Fibroblast of villous mesenchyme (primary cell): ENCODE data around the gene TSPAN11. TPM values are rescaled to one million over a fixed set of nuclear protein-coding genes. Genes with fewer than 3 reads are reported as not detected.
"Not testable (repeated sequence)": the region's sequence is repeated elsewhere in the genome, so short reads cannot be mapped to it uniquely, and the experiment has no call there.

ENCODE experiments used
- DNase-seq: peaks from one replicate; pipeline ENCODE4 v3.0.0-alpha.2; 2010; ENCODE audit warnings: low read depth
- H3K4me3 ChIP-seq: 2 replicates; pipeline ENCODE4 v1.5.1; 2011; ENCODE audit warnings: low read depth, mild to moderate bottlenecking, low read length
- total RNA-seq: library from RNA; depleted of rRNA; stranded (reverse); fragments of >200 nt; gene quantifications from 2 replicates; pipeline ENCODE4 v1.2.3, GENCODE V29; 2012
- TF ChIP-seq, protein P1 (sequence below): IDR thresholded peaks from 2 replicates; pipeline ENCODE4 v1.5.1; 2012; ENCODE audit warnings: low read depth, mild to moderate bottlenecking, low read length; ENCODE audit not compliant: insufficient read depth

The TSPAN11 gene
- total RNA-seq, 1 donor = 0.43 TPM

DNA sequence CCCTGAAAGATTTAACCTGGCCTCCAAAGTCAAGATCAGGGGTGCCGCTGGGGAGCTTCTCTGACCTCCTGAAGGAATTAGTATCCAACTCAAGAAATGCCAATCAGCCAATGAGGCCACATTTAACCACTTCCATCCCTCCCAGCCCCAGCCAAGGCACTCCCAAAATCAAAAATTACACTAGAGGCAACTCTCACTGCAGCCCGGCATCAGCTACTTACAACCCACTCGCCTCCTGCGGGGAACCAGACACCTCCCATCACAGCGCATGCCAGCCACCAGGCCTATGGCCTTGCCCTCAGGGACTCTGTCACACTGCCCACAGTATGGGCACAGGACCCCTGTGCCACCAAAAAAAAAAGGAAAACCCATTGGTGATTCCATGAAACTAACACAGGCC is 84.8 kb downstream of the TSPAN11 start:
- TF ChIP-seq, protein P1, sequence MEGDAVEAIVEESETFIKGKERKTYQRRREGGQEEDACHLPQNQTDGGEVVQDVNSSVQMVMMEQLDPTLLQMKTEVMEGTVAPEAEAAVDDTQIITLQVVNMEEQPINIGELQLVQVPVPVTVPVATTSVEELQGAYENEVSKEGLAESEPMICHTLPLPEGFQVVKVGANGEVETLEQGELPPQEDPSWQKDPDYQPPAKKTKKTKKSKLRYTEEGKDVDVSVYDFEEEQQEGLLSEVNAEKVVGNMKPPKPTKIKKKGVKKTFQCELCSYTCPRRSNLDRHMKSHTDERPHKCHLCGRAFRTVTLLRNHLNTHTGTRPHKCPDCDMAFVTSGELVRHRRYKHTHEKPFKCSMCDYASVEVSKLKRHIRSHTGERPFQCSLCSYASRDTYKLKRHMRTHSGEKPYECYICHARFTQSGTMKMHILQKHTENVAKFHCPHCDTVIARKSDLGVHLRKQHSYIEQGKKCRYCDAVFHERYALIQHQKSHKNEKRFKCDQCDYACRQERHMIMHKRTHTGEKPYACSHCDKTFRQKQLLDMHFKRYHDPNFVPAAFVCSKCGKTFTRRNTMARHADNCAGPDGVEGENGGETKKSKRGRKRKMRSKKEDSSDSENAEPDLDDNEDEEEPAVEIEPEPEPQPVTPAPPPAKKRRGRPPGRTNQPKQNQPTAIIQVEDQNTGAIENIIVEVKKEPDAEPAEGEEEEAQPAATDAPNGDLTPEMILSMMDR = no peak
- H3K4me3 ChIP-seq = no peak overlapping the region
- DNase-seq = no peak

DNA sequence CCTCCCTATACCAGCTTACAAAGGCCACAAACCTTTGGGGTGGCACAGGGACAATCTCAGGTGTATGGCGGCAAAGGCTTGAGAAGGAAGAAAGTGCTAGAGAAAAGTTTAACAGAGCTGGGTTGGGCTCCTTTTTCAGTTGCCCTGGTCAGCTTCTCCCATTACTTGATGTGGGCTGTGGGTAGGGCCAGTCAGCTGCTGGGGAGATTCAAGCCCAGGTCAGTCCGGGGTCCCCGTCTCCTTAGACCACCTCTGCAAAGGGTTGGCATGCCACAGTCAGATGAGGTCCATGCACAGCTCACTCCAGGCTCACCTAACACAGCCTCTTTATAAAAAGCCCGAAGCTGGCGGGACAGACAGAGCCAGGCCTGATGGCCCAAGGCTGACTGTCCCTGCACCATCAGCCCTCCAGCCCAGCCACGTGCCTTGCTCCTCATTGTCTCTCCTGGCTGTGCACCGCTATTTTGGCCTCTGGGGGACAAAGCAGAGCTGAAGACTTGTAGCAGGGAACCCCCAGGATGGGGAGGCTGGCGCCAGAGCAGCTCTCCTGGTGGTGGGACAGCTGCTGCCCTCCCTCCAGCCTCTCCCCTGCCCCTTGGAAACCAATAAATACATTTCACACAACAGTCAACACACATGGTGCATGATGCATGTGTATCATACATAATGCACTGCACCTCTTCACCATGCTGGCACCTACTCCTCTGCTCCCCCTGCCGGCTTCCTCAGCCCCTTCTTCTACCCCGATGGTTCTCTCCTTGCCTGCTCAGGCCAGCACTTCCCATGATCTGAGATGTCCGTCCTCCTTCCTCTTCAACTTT is 85.4 kb downstream of the TSPAN11 start:
- DNase-seq = no peak
- TF ChIP-seq, protein P1 = peak; percentile 52
- no peak overlapping the region for H3K4me3 ChIP-seq

DNA sequence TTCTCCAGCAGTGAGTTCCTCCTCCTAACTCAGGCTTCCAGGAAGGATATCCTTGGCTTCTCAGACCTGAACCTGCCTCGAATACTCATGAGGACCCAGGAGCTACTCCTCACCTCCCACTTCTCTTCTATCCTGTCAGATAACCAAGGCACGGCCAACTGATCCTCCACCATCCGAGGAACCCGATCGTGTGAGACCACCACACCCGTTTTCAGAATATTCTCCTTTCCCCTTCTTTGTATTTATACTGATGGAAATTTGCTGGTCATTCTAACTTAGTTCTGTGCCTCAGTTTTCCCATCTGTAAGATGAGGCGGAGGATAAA is 86.0 kb downstream of the TSPAN11 start:
- not testable (repeated sequence) for DNase-seq, H3K4me3 ChIP-seq

DNA sequence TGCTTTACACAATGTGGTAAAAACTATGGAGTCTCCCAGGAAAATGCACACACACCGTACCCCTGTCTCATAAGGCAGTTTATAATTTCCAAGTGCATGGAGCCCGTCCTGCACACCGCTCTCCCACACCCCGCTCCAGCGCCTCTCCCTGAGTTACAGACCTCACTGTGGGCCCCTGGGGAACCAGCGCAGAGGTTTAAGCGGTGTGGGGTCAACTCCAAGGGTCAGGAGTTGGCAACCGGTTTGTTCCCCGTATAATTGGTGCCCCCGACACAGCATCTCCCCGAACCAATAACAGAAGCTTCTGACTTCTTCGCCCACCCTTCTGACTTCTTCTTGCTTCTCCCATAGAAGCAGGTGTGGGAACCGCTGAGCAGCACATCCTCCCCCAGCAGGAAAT is 88.7 kb downstream of the TSPAN11 start:
- DNase-seq = no peak
- TF ChIP-seq, protein P1 = no peak
- no peak overlapping the region for H3K4me3 ChIP-seq

DNA sequence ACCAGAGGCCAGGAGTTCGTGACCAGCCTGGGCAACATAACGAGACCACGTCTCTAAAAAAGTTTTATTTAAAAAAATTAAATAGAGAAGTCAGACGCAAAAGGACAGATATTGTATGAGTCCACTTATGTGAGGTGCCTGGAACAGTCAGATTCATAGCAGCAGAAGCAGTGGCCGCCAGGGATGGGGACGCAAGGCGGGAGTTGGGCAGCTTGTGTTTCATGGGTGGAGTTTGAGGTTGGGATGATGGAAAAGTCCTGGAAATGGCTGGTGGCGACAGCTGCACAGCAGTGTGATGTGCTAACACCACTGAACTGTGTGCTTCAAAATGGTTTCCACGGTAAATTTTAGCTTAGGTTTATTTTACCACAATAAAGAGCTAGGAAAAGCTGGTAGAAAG is 89.5 kb downstream of the TSPAN11 start:
- DNase-seq = no peak
- no peak overlapping the region for H3K4me3 ChIP-seq
- TF ChIP-seq, protein P1 = no peak

DNA sequence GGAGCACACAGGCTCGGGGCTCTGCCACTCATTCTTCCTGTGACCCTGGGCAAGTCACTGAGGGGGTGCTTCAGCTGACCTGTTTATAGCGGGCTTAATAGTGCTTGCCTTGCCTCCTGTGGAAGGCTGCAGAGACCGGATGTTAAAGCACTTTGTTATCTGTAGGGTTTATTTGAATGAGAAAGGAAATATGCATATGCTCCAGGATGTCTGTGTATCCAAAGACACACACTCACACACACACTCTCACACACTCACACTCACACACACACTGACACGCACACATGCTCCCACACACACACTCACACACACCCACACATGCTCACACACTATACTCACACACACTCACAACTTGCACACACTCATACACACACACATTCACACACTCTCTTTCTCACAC is 91.0 kb downstream of the TSPAN11 start:
- H3K4me3 ChIP-seq = no peak overlapping the region
- no peak for DNase-seq
- TF ChIP-seq, protein P1 = no peak

DNA sequence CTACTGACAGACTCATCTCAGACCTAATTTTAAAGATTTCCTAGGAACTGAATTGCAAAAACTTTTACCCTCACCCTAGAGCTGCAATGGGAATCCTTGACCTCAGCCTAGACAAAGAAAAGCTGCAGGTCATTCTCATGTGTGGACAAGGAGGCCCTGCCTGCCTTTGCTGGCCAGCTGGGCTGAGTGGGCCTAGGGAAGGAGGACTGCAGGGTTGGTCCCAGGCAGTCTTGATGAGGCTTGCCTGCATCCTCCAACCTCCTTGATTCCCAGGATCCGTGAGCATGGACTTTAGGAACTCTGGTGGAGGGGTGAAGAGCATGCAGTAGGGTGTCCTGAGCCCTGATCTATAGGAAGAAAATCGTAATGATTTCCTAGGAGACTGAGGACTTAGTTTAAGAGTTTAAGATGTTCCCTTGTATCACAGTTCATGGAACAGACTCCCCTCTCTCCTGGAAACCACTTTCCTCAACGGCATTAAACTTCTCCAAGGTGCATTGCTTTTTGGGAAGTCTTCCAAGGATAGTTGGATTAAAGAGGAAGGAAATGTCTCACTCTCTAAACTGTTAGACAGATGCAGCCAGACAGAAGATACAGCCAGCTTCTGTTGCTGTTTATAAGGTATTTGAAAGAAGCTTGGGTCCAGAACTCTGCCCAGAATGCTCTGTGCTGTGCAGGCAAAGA is 91.7 kb downstream of the TSPAN11 start:
- H3K4me3 ChIP-seq = no peak overlapping the region
- TF ChIP-seq, protein P1 = no peak
- DNase-seq = no peak
